Measurements from ENCODE around the gene HTR1D. TPM values are rescaled to one million over a fixed set of nuclear protein-coding genes. Genes with fewer than 3 reads are reported as not detected.
A peak's percentile ranks its signal among the peaks of the same experiment; 100 is the strongest.
"Not testable (repeated sequence)": the region's sequence is repeated elsewhere in the genome, so short reads cannot be mapped to it uniquely, and the experiment has no call there.

HTR1D gene
- total RNA-seq, 2 donors from 2014 or later, result not detected

- ATAC-seq (no peak), DNase-seq (ENCODE audit: low spot score in 2 of 2) (no peak)
- H3K27ac Mint-ChIP-seq, result no peak overlapping the region
Measured at GRCh38 chr1:23198373-23198772, 18.9 kb downstream of the HTR1D start.

GRCh38 chr1:23196627-23197328, 20.5 kb downstream of the HTR1D start:
- no peak for DNase-seq (ENCODE audit: low spot score in 2 of 2)
- no peak overlapping the region for H3K27ac Mint-ChIP-seq
- no peaks in the 10 kb centered on the region for H3K36me3 Mint-ChIP-seq
- no peak for ATAC-seq
- H3K9me3 Mint-ChIP-seq, result no peaks in the 10 kb centered on the region

More at GRCh38 chr1:23198373-23198772, 18.9 kb downstream of the HTR1D start:
- H3K9me3 Mint-ChIP-seq, result no peaks in the 10 kb centered on the region
- H3K36me3 Mint-ChIP-seq, result no peaks in the 10 kb centered on the region

DNA sequence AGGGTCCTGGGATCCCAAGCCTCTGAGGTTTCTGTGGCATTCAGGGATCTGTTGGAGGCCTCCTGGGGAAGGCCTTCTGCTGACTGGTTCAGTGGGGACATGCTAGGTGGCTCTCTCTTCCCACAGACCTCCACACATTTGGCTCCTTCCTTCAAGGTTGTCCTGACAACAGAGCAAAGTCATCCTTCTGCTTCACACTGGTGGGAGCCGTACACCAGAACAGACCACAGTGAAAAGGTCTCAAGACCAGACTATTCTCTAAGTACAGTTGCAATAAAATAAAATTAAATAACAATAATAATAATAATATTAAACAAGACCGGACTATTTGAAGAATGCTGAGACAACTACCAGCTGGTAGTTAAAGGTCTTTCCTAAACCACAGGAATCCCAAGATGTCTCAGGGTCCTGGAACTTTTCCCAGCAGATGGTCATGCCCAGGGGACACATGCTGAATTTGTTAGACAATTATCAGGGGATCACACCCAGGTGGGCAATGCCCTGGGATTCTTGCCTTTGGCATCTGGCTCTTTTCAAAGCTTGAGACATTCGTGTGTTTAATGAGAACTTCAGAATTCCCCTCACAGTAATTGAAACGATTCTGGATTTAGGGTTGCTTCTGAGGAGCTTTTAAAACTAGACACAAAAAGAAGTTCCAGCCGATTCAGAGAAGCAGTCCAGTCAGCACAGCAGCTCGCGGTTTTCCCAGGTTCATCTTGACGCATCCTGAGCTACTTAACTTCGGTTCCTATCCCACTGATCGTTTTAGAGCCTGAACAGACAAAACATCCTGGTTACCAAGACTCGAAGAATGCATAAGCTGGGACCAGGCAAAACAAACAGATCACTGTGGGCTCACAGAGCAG, 22.9 kb downstream of the HTR1D start:
- no peaks in the 10 kb centered on the region for H3K36me3 Mint-ChIP-seq
- no peaks in the 10 kb centered on the region for H3K9me3 Mint-ChIP-seq
- no peak overlapping the region for H3K27ac Mint-ChIP-seq
- DNase-seq (ENCODE audit: low spot score in 2 of 2) (no peak), ATAC-seq (no peak)

DNA sequence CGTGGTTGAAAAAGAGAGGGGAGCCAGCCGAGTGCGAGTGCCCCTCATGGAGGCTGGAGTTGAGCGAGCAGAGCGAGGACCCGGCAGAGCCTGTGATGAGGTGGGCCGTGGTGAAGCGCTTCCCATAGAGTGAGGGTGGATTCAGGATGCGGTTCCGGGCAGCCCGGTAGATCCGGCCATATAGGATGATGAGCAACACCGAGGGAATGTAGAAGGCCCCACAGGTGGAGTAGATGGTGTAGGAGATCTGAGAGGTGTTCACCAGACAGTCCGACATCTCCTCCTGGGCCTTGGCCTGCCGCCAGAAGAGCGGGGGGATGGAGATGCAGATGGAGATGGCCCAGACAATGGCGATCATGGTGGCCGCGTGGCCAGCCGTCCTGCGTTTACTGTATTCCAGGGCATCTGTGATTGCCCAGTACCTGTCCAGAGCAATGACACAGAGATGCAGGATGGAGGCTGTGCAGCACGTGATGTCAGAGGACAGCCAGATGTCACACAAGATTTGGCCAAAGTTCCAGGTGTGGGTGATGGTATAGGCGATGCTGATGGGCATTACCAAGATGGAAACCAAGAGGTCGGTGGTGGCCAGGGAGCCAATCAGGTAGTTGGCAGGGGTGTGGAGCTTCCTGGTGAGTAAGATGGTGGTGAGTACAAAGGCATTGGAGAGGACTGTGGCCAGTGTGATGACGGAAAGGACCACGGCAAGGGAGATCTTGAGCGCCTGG, 23.7 kb downstream of the HTR1D start:
- DNase-seq (ENCODE audit: low spot score in 2 of 2), result no peak
- Mint-ChIP-seq H3K27ac (no peak overlapping the region), H3K9me3 (no peaks in the 10 kb centered on the region), H3K36me3 (no peaks in the 10 kb centered on the region)
- ATAC-seq, result no peak

DNA sequence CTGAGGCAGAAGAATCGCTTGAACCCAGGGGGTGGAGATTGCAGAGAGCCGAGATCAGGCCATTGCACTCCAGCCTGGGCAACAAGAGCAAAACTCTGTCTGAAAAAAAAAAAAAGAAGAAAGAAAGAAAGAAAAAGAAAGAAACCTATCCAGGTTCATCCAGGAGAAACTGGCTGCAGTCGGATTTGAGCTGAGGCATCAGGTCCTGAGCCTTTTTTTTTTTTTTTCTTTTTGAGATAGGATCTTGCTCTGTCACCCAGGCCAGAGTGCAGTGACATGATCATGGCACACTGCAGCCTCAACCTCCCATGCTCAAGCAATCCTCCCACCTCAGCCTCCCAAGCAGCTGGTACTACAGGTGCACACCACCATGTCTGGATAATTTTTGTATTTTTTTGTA, 26.1 kb downstream of the HTR1D start:
- Mint-ChIP-seq H3K9me3 (no peaks in the 10 kb centered on the region), H3K27ac (no peak overlapping the region), H3K36me3 (no peaks in the 10 kb centered on the region)
- ATAC-seq (no peak), DNase-seq (ENCODE audit: low spot score in 2 of 2) (no peak)

DNA sequence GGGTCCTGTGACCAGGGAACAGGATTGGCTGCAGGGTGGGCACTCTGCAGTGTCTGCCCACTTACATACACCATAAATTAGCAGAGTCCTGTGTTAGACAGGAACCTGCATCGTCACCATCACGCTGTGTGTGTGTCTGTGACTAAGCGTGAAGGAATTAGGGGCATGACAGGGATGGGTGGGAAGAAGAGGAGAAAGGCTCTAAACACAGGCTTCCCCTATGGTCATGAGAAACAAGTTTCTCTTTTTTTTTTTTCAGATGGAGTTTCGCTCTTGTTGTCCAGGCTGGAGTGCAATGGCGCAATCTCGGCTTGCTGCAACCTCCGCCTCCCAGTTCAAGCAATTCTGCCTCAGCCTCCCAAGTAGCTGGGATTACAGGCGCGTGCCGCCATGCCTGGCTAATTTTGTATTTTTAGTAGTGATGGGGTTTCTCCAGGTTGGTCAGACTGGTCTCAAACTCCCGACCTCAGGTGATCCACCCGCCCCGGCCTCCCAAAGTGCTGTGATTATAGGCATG, 28.3 kb downstream of the HTR1D start:
- not testable (repeated sequence) for H3K9me3 Mint-ChIP-seq; ATAC-seq; H3K27ac Mint-ChIP-seq; H3K36me3 Mint-ChIP-seq; DNase-seq (ENCODE audit: low spot score in 2 of 2)

DNA sequence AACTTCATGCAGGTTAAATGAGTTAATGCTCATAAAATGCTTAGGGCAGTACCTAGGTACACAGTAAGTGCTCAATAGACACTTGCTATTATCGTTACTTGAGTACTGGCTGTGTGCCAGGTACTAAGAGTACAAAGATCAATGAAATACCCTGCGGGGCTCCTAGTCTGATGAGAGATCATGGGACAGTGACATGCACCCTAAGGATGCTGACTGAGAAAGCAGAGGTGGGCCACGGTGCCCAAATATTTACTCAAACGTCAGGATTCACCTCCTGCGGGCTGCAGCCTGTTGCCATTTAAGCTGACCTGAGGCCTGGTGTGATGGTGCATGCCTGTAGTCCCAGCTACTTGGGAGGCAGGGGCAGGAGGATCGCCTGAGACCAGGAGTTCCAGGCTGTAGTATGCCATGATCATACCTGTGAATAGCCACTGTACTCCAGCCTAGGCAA, 28.8 kb downstream of the HTR1D start:
- DNase-seq (ENCODE audit: low spot score in 2 of 2) (no peak), ATAC-seq (no peak)
- Mint-ChIP-seq H3K27ac (no peak overlapping the region), H3K9me3 (no peaks in the 10 kb centered on the region), H3K36me3 (no peaks in the 10 kb centered on the region)

DNA sequence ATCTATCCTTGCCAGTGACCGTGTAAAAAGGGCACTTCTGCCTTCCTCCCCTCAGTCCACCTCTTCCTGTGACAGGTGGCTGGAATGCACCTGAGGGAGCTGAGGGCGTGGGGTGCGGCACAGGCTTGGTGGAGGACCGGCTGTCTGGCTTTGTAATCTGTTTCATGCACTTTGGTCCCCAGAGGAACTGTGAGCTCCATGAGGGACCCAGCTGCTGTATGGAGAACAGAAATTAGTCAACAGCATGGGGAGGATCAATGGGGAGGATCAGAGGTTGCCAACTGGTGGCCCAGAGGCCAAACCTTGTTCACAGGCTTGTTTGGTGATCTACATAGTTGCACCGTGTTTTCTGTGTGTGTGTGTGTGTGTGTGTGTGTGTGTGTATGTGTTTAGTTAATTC, 29.7 kb downstream of the HTR1D start:
- ATAC-seq (no peak), DNase-seq (ENCODE audit: low spot score in 2 of 2) (no peak)
- Mint-ChIP-seq H3K9me3 (no peaks in the 10 kb centered on the region), H3K36me3 (no peaks in the 10 kb centered on the region), H3K27ac (no peak overlapping the region)

- H3K27ac Mint-ChIP-seq, result no peak overlapping the region
- no peaks in the 10 kb centered on the region for H3K9me3 Mint-ChIP-seq
- no peak for ATAC-seq
- no peaks in the 10 kb centered on the region for H3K36me3 Mint-ChIP-seq
- no peak for DNase-seq (ENCODE audit: low spot score in 2 of 2)
Measured at GRCh38 chr1:23185381-23185780, 31.9 kb downstream of the HTR1D start.

- H3K27ac Mint-ChIP-seq, result no peak overlapping the region
- ATAC-seq (peak; percentile 41 to 54), DNase-seq (ENCODE audit: low spot score in 2 of 2) (peak in 1 of 2 donors; percentile 50)
- no peaks in the 10 kb centered on the region for H3K36me3 Mint-ChIP-seq
- H3K9me3 Mint-ChIP-seq, result no peaks in the 10 kb centered on the region
Measured at GRCh38 chr1:23184212-23184934, 32.9 kb downstream of the HTR1D start.

DNA sequence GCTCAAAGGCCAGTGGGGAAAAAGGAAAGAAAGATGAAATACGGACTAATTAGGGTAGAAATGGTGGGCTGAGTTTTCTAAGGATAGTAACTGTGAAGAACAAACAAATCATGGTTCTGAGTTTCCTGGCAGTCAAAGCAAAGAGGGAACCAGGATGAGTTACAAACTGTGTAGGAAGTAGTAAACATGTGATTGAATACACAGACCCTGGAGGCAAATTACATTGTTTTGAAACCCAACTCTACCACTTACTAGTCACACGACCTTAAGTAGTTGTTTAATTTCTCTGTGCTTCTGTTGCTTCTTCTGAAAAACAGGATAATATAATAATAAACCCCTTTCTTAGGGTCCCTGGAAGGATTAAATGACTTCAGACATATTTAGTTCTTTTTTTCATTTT, 37.4 kb downstream of the HTR1D start:
- no peak for ATAC-seq
- no peaks in the 10 kb centered on the region for H3K9me3 Mint-ChIP-seq
- H3K27ac Mint-ChIP-seq, result no peak overlapping the region
- H3K36me3 Mint-ChIP-seq, result no peaks in the 10 kb centered on the region
- DNase-seq (ENCODE audit: low spot score in 2 of 2), result no peak

- DNase-seq (ENCODE audit: low spot score in 2 of 2) (peak in 1 of 2 donors; percentile 13), ATAC-seq (no peak)
- H3K36me3 Mint-ChIP-seq, result no peaks in the 10 kb centered on the region
- peaks cover 0 to 5% of the 10 kb centered on the region in 2 donors for H3K9me3 Mint-ChIP-seq
- no peak overlapping the region for H3K27ac Mint-ChIP-seq
Measured at GRCh38 chr1:23178950-23179349, 38.4 kb downstream of the HTR1D start.

- no peak overlapping the region for H3K27ac Mint-ChIP-seq
- no peak for DNase-seq (ENCODE audit: low spot score in 2 of 2)
- H3K9me3 Mint-ChIP-seq, result peaks cover 0 to 5% of the 10 kb centered on the region in 2 donors
- ATAC-seq, result no peak
- H3K36me3 Mint-ChIP-seq, result no peaks in the 10 kb centered on the region
Measured at GRCh38 chr1:23178414-23178813, 38.9 kb downstream of the HTR1D start.

GRCh38 chr1:23177438-23178380, 39.6 kb downstream of the HTR1D start:
- peaks cover 0 to 5% of the 10 kb centered on the region in 2 donors for H3K9me3 Mint-ChIP-seq
- no peak overlapping the region for H3K27ac Mint-ChIP-seq
- peak; percentile 54 to 65 for DNase-seq (ENCODE audit: low spot score in 2 of 2)
- H3K36me3 Mint-ChIP-seq, result no peaks in the 10 kb centered on the region
- ATAC-seq, result peak; percentile 81 to 88

DNA sequence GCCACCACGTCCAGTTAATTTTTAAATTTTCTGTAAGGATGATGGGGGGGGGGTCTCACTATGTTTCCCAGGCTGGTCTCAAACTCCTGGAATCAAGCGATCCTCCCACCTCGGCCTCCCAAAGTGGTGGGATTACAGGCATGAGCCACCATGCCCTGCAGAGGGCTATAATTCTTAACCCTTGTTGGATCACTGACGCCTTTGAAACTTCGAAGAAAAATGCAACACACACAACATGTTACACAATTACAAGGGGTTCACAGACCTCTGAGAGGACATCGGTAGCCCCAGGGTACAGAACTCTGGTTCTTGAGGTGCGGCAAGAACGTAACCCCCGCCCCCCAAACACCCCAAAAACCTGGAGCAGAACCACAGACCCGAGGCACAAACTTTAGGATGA, 40.3 kb downstream of the HTR1D start:
- no peak overlapping the region for H3K27ac Mint-ChIP-seq
- no peaks in the 10 kb centered on the region for H3K36me3 Mint-ChIP-seq
- DNase-seq (ENCODE audit: low spot score in 2 of 2) (no peak), ATAC-seq (no peak)
- H3K9me3 Mint-ChIP-seq, result peaks cover 0 to 5% of the 10 kb centered on the region in 2 donors

Data from activated naive CD4-positive, alpha-beta T cell treated with anti-CD3 and anti-CD28 coated beads, Interleukin-2, amount 50 U/mL, for 72 hours (primary cell).